HG03066 (cell line): ENCODE data around the gene IPO8.
"Not testable (repeated sequence)": the region's sequence is repeated elsewhere in the genome, so short reads cannot be mapped to it uniquely, and the experiment has no call there.

Source experiments
- ATAC-seq: cut with Tn5 transposase; IDR thresholded peaks from one replicate; pipeline ENCODE4 v1.9.1; 2021; ENCODE audit warnings: low read depth; ENCODE audit not compliant: unreplicated experiment

IPO8 gene

GRCh38 chr12:30613119-30613830, 82.4 kb downstream of the IPO8 start:
- ATAC-seq, result no peak

DNA sequence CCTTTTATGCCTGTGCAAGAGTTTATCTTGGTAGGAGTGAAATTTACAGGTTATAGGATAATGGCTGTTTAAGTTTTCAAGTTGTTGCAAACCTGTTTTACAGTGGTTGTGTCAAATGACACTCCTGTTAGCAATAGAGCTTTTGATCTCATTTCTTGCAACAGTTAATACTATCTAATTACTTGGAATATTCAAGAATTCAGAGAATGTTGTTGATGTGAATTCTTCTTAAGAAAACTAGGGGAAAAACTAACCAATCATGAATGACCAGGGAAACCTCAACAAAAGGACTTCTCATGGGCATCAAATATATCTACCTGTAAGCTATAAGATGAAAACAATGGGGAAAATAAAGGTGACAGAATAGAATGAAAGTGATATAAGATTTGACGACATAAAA, 85.0 kb downstream of the IPO8 start:
- no peak for ATAC-seq

- not testable (repeated sequence) for ATAC-seq
Measured at GRCh38 chr12:30609819-30610218, 85.8 kb downstream of the IPO8 start.

DNA sequence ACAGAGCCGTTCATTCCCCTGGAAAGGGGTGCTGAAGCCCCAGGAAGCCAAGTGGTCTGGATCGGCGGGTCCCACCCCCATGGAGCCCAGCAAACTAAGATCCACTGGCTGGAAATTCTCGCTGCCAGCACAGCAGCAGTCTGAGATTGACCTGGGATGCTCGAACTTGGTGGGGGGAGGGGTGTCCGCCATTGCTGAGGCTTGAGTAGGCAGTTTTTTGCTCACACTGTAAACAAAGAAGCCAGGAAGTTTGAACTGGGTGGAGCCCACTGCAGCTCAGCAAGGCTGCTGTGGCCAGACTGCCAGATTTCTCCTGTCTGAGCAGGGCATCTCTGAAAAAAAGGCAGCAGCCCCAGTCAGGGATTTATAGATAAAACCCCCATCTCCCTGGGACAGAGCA, 91.4 kb downstream of the IPO8 start:
- ATAC-seq, result not testable (repeated sequence)

GRCh38 chr12:30603129-30603528, 92.5 kb downstream of the IPO8 start:
- ATAC-seq, result no peak

GRCh38 chr12:30602678-30603077, 93.0 kb downstream of the IPO8 start:
- ATAC-seq, result no peak

GRCh38 chr12:30599608-30600007, 96.1 kb downstream of the IPO8 start:
- ATAC-seq, result no peak

DNA sequence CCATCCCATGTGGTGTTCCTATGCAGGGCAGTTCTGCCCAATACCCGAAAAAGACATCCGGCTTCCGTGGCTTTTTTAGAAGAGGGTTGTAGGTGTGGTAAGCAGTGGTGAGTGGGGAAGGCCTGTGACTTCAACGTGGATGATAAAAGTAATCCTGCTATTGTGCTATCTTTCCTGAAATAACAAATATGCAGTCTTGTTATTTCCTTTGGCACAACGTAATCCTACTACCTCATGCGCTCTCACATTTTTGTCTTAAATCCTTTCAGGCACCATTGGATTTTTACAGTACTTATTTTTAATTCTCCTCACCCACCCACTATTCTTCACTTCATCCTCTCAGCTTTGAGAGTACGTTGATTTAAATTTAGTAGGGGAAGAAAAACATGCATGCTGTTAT, 96.8 kb downstream of the IPO8 start:
- ATAC-seq, result no peak

DNA sequence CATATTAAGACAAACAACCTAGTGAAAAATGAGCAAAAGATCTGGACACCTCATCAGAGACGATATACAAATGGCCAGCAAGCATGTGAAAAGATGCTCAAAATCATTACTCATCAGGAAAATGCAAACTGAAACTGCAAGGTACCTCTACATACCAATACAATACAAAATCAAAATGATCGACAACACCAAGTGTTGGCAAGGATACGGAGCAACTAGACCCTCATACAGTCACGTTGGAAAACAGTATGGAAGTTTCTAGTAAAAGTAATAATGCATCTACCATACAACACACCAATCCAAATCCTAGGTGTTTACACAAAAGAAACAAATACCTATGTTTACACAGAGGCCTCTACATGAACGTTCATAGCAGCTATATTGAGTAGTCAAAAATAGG, 99.9 kb downstream of the IPO8 start:
- ATAC-seq, result no peak

DNA sequence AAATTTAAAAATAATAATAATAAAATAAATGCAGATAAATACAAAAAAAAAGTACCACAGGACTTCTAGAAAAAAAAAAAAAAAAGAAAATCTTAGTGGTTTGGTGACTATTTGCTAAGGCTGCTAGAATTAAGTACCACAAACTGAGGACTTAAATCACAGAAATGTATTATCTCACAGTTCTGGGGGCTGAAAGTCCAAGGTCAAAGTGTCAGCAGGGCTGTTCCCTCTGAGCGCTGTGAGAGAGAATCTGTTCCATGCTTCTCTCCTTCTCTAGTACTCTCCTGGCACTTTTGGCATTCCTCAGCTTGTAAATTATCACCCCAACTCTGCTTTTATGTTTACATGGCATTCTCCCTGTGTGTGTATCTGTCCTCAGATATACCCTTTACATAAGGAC, 101.2 kb downstream of the IPO8 start:
- no peak for ATAC-seq

DNA sequence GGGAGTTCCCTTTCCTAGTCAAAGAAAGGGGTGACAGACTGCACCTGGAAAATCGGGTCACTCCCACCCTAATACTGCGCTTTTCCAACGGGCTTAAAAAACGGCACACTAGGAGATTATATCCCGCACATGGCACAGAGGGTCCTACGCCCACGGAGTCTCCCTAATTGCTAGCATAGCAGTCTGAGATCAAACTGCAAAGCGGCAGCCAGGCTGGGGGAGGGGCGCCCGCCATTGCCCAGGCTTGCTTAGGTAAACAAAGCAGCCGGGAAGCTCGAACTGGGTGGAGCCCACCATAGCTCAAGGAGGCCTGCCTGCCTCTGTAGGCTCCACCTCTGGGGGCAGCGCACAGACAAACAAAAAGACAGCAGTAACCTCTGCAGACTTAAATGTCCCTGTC, 107.1 kb downstream of the IPO8 start:
- ATAC-seq, result not testable (repeated sequence)

DNA sequence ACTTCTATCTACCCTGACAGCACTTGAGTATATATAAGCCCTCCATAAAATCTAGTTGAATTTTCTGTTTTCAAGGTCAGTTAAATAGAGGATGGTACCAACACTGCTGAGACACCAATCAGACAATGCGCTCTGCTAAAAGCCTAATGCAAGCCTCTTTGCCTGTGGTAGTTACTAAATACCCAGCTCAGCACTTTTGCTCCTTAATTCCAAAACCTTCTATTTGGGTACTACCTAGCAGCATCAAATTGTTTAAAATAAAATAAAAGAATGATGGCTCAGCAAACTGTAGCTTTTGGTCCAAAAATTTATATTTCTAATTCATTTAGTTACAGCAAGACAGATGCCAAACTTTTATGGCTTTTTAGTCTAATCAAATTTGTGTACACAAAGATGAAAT, 107.9 kb downstream of the IPO8 start:
- ATAC-seq, result no peak

GRCh38 chr12:30585877-30586276, 109.8 kb downstream of the IPO8 start:
- no peak for ATAC-seq

DNA sequence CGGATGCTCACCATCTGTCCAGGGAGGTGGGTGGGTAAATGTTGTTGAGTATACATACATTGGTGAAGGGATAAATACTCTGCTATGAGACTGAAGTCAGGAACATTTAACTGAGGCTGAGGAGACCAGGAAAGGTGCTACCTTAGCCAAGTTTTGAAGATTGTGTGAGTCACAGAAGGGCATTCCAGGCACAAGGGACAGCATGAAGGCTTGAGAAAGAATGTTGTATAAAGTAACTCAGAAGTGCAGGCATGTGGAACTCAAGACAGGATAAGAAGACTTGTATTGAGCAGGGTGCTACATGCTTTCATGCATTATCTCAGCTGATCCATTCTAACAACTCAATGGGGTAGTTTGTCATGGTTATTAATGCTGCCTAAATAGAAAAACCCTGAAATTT, 112.7 kb downstream of the IPO8 start:
- ATAC-seq, result no peak

GRCh38 chr12:30580344-30580743, 115.3 kb downstream of the IPO8 start:
- no peak for ATAC-seq
